SU-DHL-6 (cell line): ENCODE data around the gene GRM7.

Experiments
- H2AFZ ChIP-seq: fragments of 200-600 bp; sonication (generic); 2 replicates; pipeline ENCODE4 v1.6.1; 2014; ENCODE audit warnings: low read depth, mild to moderate bottlenecking, moderate library complexity, mixed read lengths, antibody characterized with exemption, low read length; ENCODE audit not compliant: severe bottlenecking
- H3F3A ChIP-seq: fragments of 200-600 bp; shearing (Covaris generic); 2 replicates; pipeline ENCODE4 v1.6.0; 2016; ENCODE audit warnings: antibody characterized with exemption, mild to moderate bottlenecking; ENCODE audit not compliant: insufficient read depth
- H3K27ac ChIP-seq: fragments of 200-600 bp; sonication (generic); 2 replicates; pipeline ENCODE4 v1.5.1; 2016; ENCODE audit warnings: low read depth, mild to moderate bottlenecking, low read length, moderate library complexity, mixed read lengths
- H3K27me3 ChIP-seq: fragments of 200-600 bp; sonication (generic), shearing (Covaris generic); 2 replicates; pipeline ENCODE4 v1.6.0; 2014; ENCODE audit warnings: mild to moderate bottlenecking, low read length
- H3K36me3 ChIP-seq: fragments of 200-600 bp; sonication (generic); 2 replicates; pipeline ENCODE4 v1.6.1; 2014; ENCODE audit warnings: mild to moderate bottlenecking, low read length, mixed read lengths
- H3K4me2 ChIP-seq: fragments of 300-600, 200-600 bp; shearing (Covaris generic), sonication (generic); 2 replicates; pipeline ENCODE4 v1.6.0; 2014; ENCODE audit warnings: low read length, low read depth, mild to moderate bottlenecking; ENCODE audit not compliant: poor library complexity, severe bottlenecking
- H3K4me3 ChIP-seq: fragments of 200-600 bp; sonication (generic); 2 replicates; pipeline ENCODE4 v1.5.1; 2014; ENCODE audit warnings: antibody characterized with exemption, low read length, mild to moderate bottlenecking, mixed read lengths; ENCODE audit not compliant: insufficient read depth, poor library complexity, severe bottlenecking
- H3K79me2 ChIP-seq: fragments of 200-600 bp; sonication (generic); 2 replicates; pipeline ENCODE4 v1.6.1; 2014; ENCODE audit warnings: mild to moderate bottlenecking, low read length, moderate library complexity; ENCODE audit not compliant: insufficient read depth
- H3K9ac ChIP-seq: fragments of 200-600 bp; sonication (generic); 2 replicates; pipeline ENCODE4 v1.7.0; 2014; ENCODE audit warnings: mild to moderate bottlenecking, low read length
- H3K9me2 ChIP-seq: fragments of 200-600 bp; sonication (generic); replicated peaks from 2 replicates; pipeline ENCODE4 v1.6.1; 2014; ENCODE audit warnings: low read length; ENCODE audit not compliant: insufficient read depth
- H3K9me3 ChIP-seq: fragments of 200-600 bp; sonication (generic); 2 replicates; pipeline ENCODE4 v1.6.1; 2014; ENCODE audit warnings: low read length, mixed read lengths; ENCODE audit not compliant: insufficient read depth
- H4K20me1 ChIP-seq: fragments of 200-600 bp; sonication (generic); 2 replicates; pipeline ENCODE4 v1.6.1; 2014; ENCODE audit warnings: low read depth, mild to moderate bottlenecking, antibody characterized with exemption, low read length, moderate library complexity, mixed read lengths
- CTCF ChIP-seq: fragments of 200-600 bp; sonication (generic); IDR thresholded peaks from one replicate; pipeline ENCODE4 v1.5.1; 2017; ENCODE audit warnings: antibody characterized with exemption, mild to moderate bottlenecking, low read length, moderate library complexity; ENCODE audit not compliant: insufficient read depth, poor library complexity, severe bottlenecking
- EZH2phosphoT487 ChIP-seq: fragments of 200-600 bp; sonication (generic), shearing (Covaris generic); conservative IDR thresholded peaks from 2 replicates; pipeline ENCODE4 v1.6.1; 2018; ENCODE audit warnings: mild to moderate bottlenecking, antibody characterized with exemption, low read length, moderate library complexity, mixed read lengths

The GRM7 gene

GRCh38 chr3:7574435-7574834 lies 713.5 kb downstream of the GRM7 start:
- Histone ChIP-seq H3K27ac (no peak overlapping the region), H3K27me3 (no peaks in the 10 kb centered on the region), H3K36me3 (no peaks in the 10 kb centered on the region), H3K9me3 (no peaks in the 10 kb centered on the region), H3K79me2 (no peaks in the 10 kb centered on the region), H2AFZ (no peak overlapping the region), H3K4me2 (no peak overlapping the region), H4K20me1 (no peaks in the 10 kb centered on the region), H3F3A (no peaks in the 10 kb centered on the region), H3K9ac (no peak overlapping the region), H3K9me2 (no peaks in the 10 kb centered on the region), H3K4me3 (no peak overlapping the region)
- TF ChIP-seq CTCF (no peak), EZH2phosphoT487 (no peak)

- Histone ChIP-seq H3K27ac (no peak overlapping the region), H3K9ac (no peak overlapping the region), H3K9me3 (no peaks in the 10 kb centered on the region), H4K20me1 (no peaks in the 10 kb centered on the region), H3K9me2 (no peaks in the 10 kb centered on the region), H3F3A (no peaks in the 10 kb centered on the region), H3K36me3 (no peaks in the 10 kb centered on the region), H2AFZ (no peak overlapping the region), H3K79me2 (no peaks in the 10 kb centered on the region), H3K27me3 (no peaks in the 10 kb centered on the region), H3K4me3 (no peak overlapping the region), H3K4me2 (no peak overlapping the region)
- TF ChIP-seq CTCF, result no peak
- no peak for TF ChIP-seq EZH2phosphoT487
These were observed 715.2 kb downstream of the GRM7 start for GRCh38 chr3:7576071-7576470.

- H3F3A ChIP-seq, result no peaks in the 10 kb centered on the region
- H3K9me3 ChIP-seq, result no peaks in the 10 kb centered on the region
- no peak for TF ChIP-seq EZH2phosphoT487
- TF ChIP-seq CTCF, result no peak
- no peaks in the 10 kb centered on the region for H3K36me3 ChIP-seq
- H3K9me2 ChIP-seq, result no peaks in the 10 kb centered on the region
- H3K27ac ChIP-seq, result no peak overlapping the region
- no peaks in the 10 kb centered on the region for H3K79me2 ChIP-seq
- no peaks in the 10 kb centered on the region for H4K20me1 ChIP-seq
- no peak overlapping the region for H2AFZ ChIP-seq
- no peak overlapping the region for H3K4me2 ChIP-seq
- no peak overlapping the region for H3K9ac ChIP-seq
- H3K27me3 ChIP-seq, result no peaks in the 10 kb centered on the region
- no peak overlapping the region for H3K4me3 ChIP-seq
These were observed 715.6 kb downstream of the GRM7 start for GRCh38 chr3:7576506-7576905.
